SK-N-SH (cell line): ENCODE results near the gene CTTN. TPM values are rescaled to one million over a fixed set of nuclear protein-coding genes. Genes with fewer than 3 reads are reported as not detected.

Experiments
- CTCF ChIA-PET: fragments of 300-600, 350-600 bp; formaldehyde crosslinking; extraction: SDS; loops from one replicate; lab custom pipeline; 2021; lab: Yijun Ruan, JAX
- POLR2A ChIA-PET: fragments of 350-600 bp; sonication (Branson Sonifier 250); formaldehyde crosslinking; extraction: SDS; loops from one replicate; lab custom pipeline; 2020; ENCODE audit warnings: antibody characterized with exemption, inconsistent platforms; lab: Yijun Ruan, JAX
- DNase-seq: peaks from one replicate; pipeline ENCODE4 v3.0.0; 2012
- H2AFZ ChIP-seq: fragments of 200-600 bp; sonication (generic); 2 replicates; pipeline ENCODE4 v1.8.1; 2016; ENCODE audit warnings: antibody characterized with exemption, mild to moderate bottlenecking, low read depth
- H3F3A ChIP-seq: fragments of 200-600 bp; sonication (generic); replicated peaks from 2 replicates; pipeline ENCODE3; 2016; ENCODE audit warnings: antibody characterized with exemption, mild to moderate bottlenecking; ENCODE audit not compliant: insufficient read depth
- H3K27ac ChIP-seq, 2 experiments: fragments of 200-500 bp in 1 of 2; fragments of 200-600 bp in 1 of 2; sonication (Bioruptor generic) in 1 of 2; sonication (generic), shearing (Covaris generic) in 1 of 2; 2 replicates each; pipeline versions ENCODE4 v1.5.1 to v1.6.1; 2014 to 2016; ENCODE audit warnings: low read depth in 2 of 2, inconsistent platforms in 1 of 2, low read length in 1 of 2, mild to moderate bottlenecking in 1 of 2, mixed read lengths in 1 of 2
- H3K27me3 ChIP-seq: fragments of 200-600 bp; sonication (generic), shearing (Covaris generic); 2 replicates; pipeline ENCODE4 v1.6.1; 2016; ENCODE audit warnings: mixed run types; ENCODE audit not compliant: insufficient read depth
- H3K36me3 ChIP-seq, 2 experiments: fragments of 200-500 bp in 1 of 2; fragments of 200-600 bp in 1 of 2; sonication (Bioruptor generic) in 1 of 2; sonication (generic) in 1 of 2; replicated peaks in 1 of 2; 2 replicates each; pipeline versions ENCODE3 to v1.5.1; 2014 to 2016; ENCODE audit warnings: low read length in 1 of 2, mild to moderate bottlenecking in 1 of 2; ENCODE audit not compliant: insufficient read depth in 2 of 2, control insufficient read depth in 1 of 2
- H3K4me1 ChIP-seq, 2 experiments: fragments of 200-500 bp in 1 of 2; fragments of 200-600 bp in 1 of 2; sonication (Bioruptor generic) in 1 of 2; sonication (generic), shearing (Covaris generic) in 1 of 2; 2 replicates each; pipeline versions ENCODE4 v1.5.1 to v1.6.1; 2014 to 2016; ENCODE audit warnings: low read depth in 1 of 2, low read length in 1 of 2, mixed run types in 1 of 2; ENCODE audit not compliant: insufficient read depth in 2 of 2, control insufficient read depth in 1 of 2
- H3K4me2 ChIP-seq: fragments of 200-600 bp; sonication (generic), shearing (Covaris generic); 2 replicates; pipeline ENCODE4 v1.6.1; 2017; ENCODE audit warnings: mixed run types
- H3K4me3 ChIP-seq, 2 experiments: fragments of 200-500 bp in 1 of 2; fragments of 200-600 bp in 1 of 2; sonication (Bioruptor generic) in 1 of 2; sonication (generic), shearing (Covaris generic) in 1 of 2; 2 replicates each; pipeline versions ENCODE4 v1.5.1 to v1.8.1; 2014 to 2016; ENCODE audit warnings: low read depth in 2 of 2, inconsistent platforms in 1 of 2, low read length in 1 of 2, mild to moderate bottlenecking in 1 of 2, mixed read lengths in 1 of 2, moderate library complexity in 1 of 2
- H3K79me2 ChIP-seq: fragments of 200-600 bp; sonication (generic); 2 replicates; pipeline ENCODE4 v1.8.1; 2017; ENCODE audit warnings: mild to moderate bottlenecking; ENCODE audit not compliant: insufficient read depth
- H3K9ac ChIP-seq: fragments of 200-600 bp; sonication (generic); 2 replicates; pipeline ENCODE4 v1.6.1; 2017; ENCODE audit warnings: mixed run types
- H3K9me2 ChIP-seq: fragments of 200-600 bp; sonication (generic); 2 replicates; pipeline ENCODE4 v1.6.1; 2017; ENCODE audit warnings: mixed run types
- H3K9me3 ChIP-seq: fragments of 200-600 bp; sonication (generic); 2 replicates; pipeline ENCODE4 v1.6.1; 2017; ENCODE audit warnings: mixed run types, mild to moderate bottlenecking, moderate library complexity
- H4K20me1 ChIP-seq: fragments of 200-600 bp; sonication (generic); 2 replicates; pipeline ENCODE4 v1.6.1; 2017; ENCODE audit warnings: mild to moderate bottlenecking, mixed run types; ENCODE audit not compliant: insufficient read depth
- ELF1 ChIP-seq: IDR thresholded peaks from 2 replicates; pipeline ENCODE4 v1.4.0; 2012
- NFIC ChIP-seq: IDR thresholded peaks from 2 replicates; pipeline ENCODE4 v1.4.0; 2012; ENCODE audit warnings: borderline replicate concordance
- PBX3 ChIP-seq: IDR thresholded peaks from 2 replicates; pipeline ENCODE4; 2012
- SMC3 ChIP-seq: IDR thresholded peaks from 2 replicates; pipeline ENCODE4 v1.6.1; 2012; ENCODE audit warnings: low read depth, low read length, improper control_type of control experiment
- ZBTB33 ChIP-seq: IDR thresholded peaks from 2 replicates; pipeline ENCODE4 v1.4.0; 2012; ENCODE audit warnings: low read depth, borderline replicate concordance
- WGBS: methylation state at CpG from one replicate; pipeline ENCODE4 v1.1.6; 2017; ENCODE audit warnings: low lambda C conversion rate; 5-methylcytosine and 5-hydroxymethylcytosine counted together
- polyA plus RNA-seq, 3 experiments: library from polyadenylated mRNA; depleted of rRNA; stranded (reverse); fragments of >200 nt; gene quantifications; 2 replicates each; pipeline ENCODE4 v1.2.3, GENCODE V29; 2012
- TF ChIP-seq, protein P1 (sequence below): fragments of 200-600 bp; sonication (generic); IDR thresholded peaks from 2 replicates; pipeline ENCODE4 v1.6.1; 2017; ENCODE audit warnings: antibody characterized with exemption, mild to moderate bottlenecking, moderate library complexity
- TF ChIP-seq, protein P2 (sequence below): IDR thresholded peaks from 2 replicates; pipeline ENCODE4 v1.6.1; 2012; ENCODE audit warnings: mild to moderate bottlenecking, low read depth, low read length, moderate library complexity

The CTTN gene
- polyA plus RNA-seq, 1 of the 3 experiments (the other 2 are of a cell fraction), result 243 TPM

DNA sequence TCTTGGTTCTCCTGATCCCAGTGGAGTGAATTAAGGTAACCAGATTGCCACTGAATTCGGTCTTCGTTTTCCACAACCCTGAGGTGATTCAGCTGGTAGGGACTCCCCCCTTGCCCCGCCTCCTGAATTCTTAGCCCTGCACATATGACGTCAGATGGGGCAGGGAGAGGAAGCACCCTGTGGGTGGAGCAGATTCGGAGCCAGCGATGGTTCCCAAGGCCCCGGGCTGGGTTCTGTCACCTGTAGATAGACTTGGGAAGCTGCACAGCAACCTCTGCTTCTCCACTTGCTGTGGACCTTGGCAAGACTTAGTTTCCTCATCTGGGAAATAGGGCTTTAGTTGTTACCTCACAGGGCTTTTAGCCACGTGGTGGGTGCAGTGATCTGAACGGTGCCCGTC lies 67.8 kb downstream of the CTTN start:
- no peaks in the 10 kb centered on the region for H3K27me3 ChIP-seq
- POLR2A ChIA-PET, result no interaction called here
- no peaks in the 10 kb centered on the region for H3F3A ChIP-seq

More for the DNA sequence above, 67.8 kb downstream of the CTTN start:
- 48% methylated on average over 4 of the region's 10 CpGs for whole genome bisulfite sequencing
- no peak overlapping the region for H3K4me2 ChIP-seq
- H3K9me2 ChIP-seq, result no peaks in the 10 kb centered on the region
- no peak overlapping the region for H3K9ac ChIP-seq
- no peak overlapping the region for H2AFZ ChIP-seq
- no peaks in the 10 kb centered on the region for H4K20me1 ChIP-seq
- CTCF ChIA-PET, result interaction anchor here (1.0 to 5.0 kb wide), 8 partner anchors 7 to 615 kb away, joined by 3 to 80 read pairs (median 9); no protein-coding TSS in a partner anchor
- no peak overlapping the region for H3K4me3 ChIP-seq
- H3K27ac ChIP-seq, result no peak overlapping the region
- no peaks in the 10 kb centered on the region for H3K36me3 ChIP-seq
- DNase-seq, result no peak
- TF ChIP-seq, protein P1, sequence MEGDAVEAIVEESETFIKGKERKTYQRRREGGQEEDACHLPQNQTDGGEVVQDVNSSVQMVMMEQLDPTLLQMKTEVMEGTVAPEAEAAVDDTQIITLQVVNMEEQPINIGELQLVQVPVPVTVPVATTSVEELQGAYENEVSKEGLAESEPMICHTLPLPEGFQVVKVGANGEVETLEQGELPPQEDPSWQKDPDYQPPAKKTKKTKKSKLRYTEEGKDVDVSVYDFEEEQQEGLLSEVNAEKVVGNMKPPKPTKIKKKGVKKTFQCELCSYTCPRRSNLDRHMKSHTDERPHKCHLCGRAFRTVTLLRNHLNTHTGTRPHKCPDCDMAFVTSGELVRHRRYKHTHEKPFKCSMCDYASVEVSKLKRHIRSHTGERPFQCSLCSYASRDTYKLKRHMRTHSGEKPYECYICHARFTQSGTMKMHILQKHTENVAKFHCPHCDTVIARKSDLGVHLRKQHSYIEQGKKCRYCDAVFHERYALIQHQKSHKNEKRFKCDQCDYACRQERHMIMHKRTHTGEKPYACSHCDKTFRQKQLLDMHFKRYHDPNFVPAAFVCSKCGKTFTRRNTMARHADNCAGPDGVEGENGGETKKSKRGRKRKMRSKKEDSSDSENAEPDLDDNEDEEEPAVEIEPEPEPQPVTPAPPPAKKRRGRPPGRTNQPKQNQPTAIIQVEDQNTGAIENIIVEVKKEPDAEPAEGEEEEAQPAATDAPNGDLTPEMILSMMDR, result no peak
- TF ChIP-seq NFIC (no peak), SMC3 (no peak), ZBTB33 (no peak), PBX3 (no peak), ELF1 (no peak)
- TF ChIP-seq, protein P2, sequence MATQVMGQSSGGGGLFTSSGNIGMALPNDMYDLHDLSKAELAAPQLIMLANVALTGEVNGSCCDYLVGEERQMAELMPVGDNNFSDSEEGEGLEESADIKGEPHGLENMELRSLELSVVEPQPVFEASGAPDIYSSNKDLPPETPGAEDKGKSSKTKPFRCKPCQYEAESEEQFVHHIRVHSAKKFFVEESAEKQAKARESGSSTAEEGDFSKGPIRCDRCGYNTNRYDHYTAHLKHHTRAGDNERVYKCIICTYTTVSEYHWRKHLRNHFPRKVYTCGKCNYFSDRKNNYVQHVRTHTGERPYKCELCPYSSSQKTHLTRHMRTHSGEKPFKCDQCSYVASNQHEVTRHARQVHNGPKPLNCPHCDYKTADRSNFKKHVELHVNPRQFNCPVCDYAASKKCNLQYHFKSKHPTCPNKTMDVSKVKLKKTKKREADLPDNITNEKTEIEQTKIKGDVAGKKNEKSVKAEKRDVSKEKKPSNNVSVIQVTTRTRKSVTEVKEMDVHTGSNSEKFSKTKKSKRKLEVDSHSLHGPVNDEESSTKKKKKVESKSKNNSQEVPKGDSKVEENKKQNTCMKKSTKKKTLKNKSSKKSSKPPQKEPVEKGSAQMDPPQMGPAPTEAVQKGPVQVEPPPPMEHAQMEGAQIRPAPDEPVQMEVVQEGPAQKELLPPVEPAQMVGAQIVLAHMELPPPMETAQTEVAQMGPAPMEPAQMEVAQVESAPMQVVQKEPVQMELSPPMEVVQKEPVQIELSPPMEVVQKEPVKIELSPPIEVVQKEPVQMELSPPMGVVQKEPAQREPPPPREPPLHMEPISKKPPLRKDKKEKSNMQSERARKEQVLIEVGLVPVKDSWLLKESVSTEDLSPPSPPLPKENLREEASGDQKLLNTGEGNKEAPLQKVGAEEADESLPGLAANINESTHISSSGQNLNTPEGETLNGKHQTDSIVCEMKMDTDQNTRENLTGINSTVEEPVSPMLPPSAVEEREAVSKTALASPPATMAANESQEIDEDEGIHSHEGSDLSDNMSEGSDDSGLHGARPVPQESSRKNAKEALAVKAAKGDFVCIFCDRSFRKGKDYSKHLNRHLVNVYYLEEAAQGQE, result no peak
- TF ChIP-seq, all 33 proteins: peak for 0
- Histone ChIP-seq H3K4me1 (no peaks in the 10 kb centered on the region; a peak in 1 of 4 replicates), H3K79me2 (no peaks in the 10 kb centered on the region), H3K9me3 (no peaks in the 10 kb centered on the region)
